ENCODE results near the gene EIF4A3. TPM values are rescaled to one million over a fixed set of nuclear protein-coding genes. Genes with fewer than 3 reads are reported as not detected.

EIF4A3 gene
- polyA plus RNA-seq, 1 of the 3 experiments (the other 2 are of a cell fraction) = 335 TPM

GRCh38 chr17:80111702-80112470 is 35.0 kb downstream of the EIF4A3 start:
- Histone ChIP-seq H3K9me3 (no peaks in the 10 kb centered on the region), H2AFZ (ENCODE audit: low read depth) (no peak overlapping the region), H3K4me1 (ENCODE audit: control insufficient read depth in 1 of 2, insufficient read depth in 2 of 2, low read depth in 1 of 2, low read length in 1 of 2) (no peaks in the 10 kb centered on the region), H3K4me3 (ENCODE audit: low read depth in 2 of 2, low read length in 1 of 2) (no peak overlapping the region), H4K20me1 (ENCODE audit: insufficient read depth) (no peaks in the 10 kb centered on the region), H3K9ac (no peak overlapping the region), H3K27ac (ENCODE audit: low read depth in 2 of 2, low read length in 1 of 2) (no peak overlapping the region), H3K9me2 (no peaks in the 10 kb centered on the region), H3K4me2 (no peak overlapping the region), H3K79me2 (ENCODE audit: insufficient read depth) (no peaks in the 10 kb centered on the region), H3K27me3 (ENCODE audit: insufficient read depth) (no peaks in the 10 kb centered on the region), H3F3A (replicated peaks; ENCODE audit: insufficient read depth) (peaks cover 10% of the 10 kb centered on the region), H3K36me3 (replicated peaks in 1 of 2; ENCODE audit: control insufficient read depth in 1 of 2, insufficient read depth in 2 of 2, low read length in 1 of 2) (peaks cover 0 to 9% of the 10 kb centered on the region in 2 experiments)
- ChIA-PET CTCF (interaction anchor here (0.7 to 2.8 kb wide), 5 partner anchors 10 to 40 kb away, joined by 3 to 13 read pairs (median 3); partner anchors contain the start of gene GAA), POLR2A (interaction anchor here (1.2 kb wide), 1 partner anchor 8 kb away, joined by 4 read pairs; no protein-coding TSS in a partner anchor)
- 81% methylated on average over 17 of the region's 26 CpGs for WGBS (ENCODE audit: low lambda C conversion rate)
- TF ChIP-seq RAD21 (IDR thresholded peaks at IDR 0.05; ENCODE audit: low read length) = no peak
- no peak for TF ChIP-seq ZBTB33 (IDR thresholded peaks at IDR 0.05; ENCODE audit: borderline replicate concordance, low read depth)
- TF ChIP-seq, protein P1, sequence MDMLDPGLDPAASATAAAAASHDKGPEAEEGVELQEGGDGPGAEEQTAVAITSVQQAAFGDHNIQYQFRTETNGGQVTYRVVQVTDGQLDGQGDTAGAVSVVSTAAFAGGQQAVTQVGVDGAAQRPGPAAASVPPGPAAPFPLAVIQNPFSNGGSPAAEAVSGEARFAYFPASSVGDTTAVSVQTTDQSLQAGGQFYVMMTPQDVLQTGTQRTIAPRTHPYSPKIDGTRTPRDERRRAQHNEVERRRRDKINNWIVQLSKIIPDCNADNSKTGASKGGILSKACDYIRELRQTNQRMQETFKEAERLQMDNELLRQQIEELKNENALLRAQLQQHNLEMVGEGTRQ (IDR thresholded peaks at IDR 0.05; ENCODE audit: borderline replicate concordance, low read depth, low read length) = no peak
- no peak for TF ChIP-seq REST (IDR thresholded peaks at IDR 0.05; ENCODE audit: low read depth, low read length)
- no peak for TF ChIP-seq NRF1 (IDR thresholded peaks at IDR 0.05; ENCODE audit: low read depth, low read length)
- DNase-seq = peak; percentile 56

GRCh38 chr17:80110927-80111701 is 35.8 kb downstream of the EIF4A3 start:
- Histone ChIP-seq H3K4me1 (ENCODE audit: control insufficient read depth in 1 of 2, insufficient read depth in 2 of 2, low read depth in 1 of 2, low read length in 1 of 2) (no peaks in the 10 kb centered on the region), H3F3A (replicated peaks; ENCODE audit: insufficient read depth) (peaks cover 10% of the 10 kb centered on the region), H4K20me1 (ENCODE audit: insufficient read depth) (no peaks in the 10 kb centered on the region), H3K27me3 (ENCODE audit: insufficient read depth) (no peaks in the 10 kb centered on the region), H3K36me3 (replicated peaks in 1 of 2; ENCODE audit: control insufficient read depth in 1 of 2, insufficient read depth in 2 of 2, low read length in 1 of 2) (peaks cover 0 to 10% of the 10 kb centered on the region in 2 experiments), H3K4me2 (no peak overlapping the region), H3K79me2 (ENCODE audit: insufficient read depth) (no peaks in the 10 kb centered on the region), H3K4me3 (ENCODE audit: low read depth in 2 of 2, low read length in 1 of 2) (no peak overlapping the region), H3K9me3 (no peaks in the 10 kb centered on the region), H3K9ac (no peak overlapping the region), H3K9me2 (no peaks in the 10 kb centered on the region), H3K27ac (ENCODE audit: low read depth in 2 of 2, low read length in 1 of 2) (no peak overlapping the region), H2AFZ (ENCODE audit: low read depth) (no peak overlapping the region)
- WGBS (ENCODE audit: low lambda C conversion rate) = 91% methylated on average over 21 of the region's 21 CpGs
- ChIA-PET CTCF (interaction anchor here (2.1 to 2.8 kb wide), 3 partner anchors 10 to 28 kb away, joined by 8 to 16 read pairs (median 13); partner anchors contain the start of gene GAA), POLR2A (no interaction called here)
- DNase-seq = peak; percentile 30
- no peak for TF ChIP-seq RXRA (IDR thresholded peaks at IDR 0.05; ENCODE audit: borderline replicate concordance, low read depth)
